Renal cortex interstitium (tissue), 15 donors: ENCODE data around the gene TSNAX. TPM values are rescaled to one million over a fixed set of nuclear protein-coding genes. Genes with fewer than 3 reads are reported as not detected.
A peak's percentile ranks its signal among the peaks of the same experiment; 100 is the strongest.
"Not testable (repeated sequence)": the region's sequence is repeated elsewhere in the genome, so short reads cannot be mapped to it uniquely, and the experiment has no call there.

Source experiments
- DNase-seq, 11 donors: peaks; one replicate each; pipeline ENCODE4 v3.0.0-alpha.2; 2013; ENCODE audit warnings: low read depth in 9 of 11, low spot score in 4 of 11; ENCODE audit errors: extremely low read depth in 1 of 11
- long read RNA-seq, 16 experiments: transcript quantifications; one replicate each; lab custom pipeline, GENCODE V29; 2026
- polyA plus RNA-seq, 3 donors: library from polyadenylated mRNA; unstranded; fragments of 120-200 nt; gene quantifications; one replicate each; pipeline ENCODE4 v1.2.1, GENCODE V29; 2013; ENCODE audit not compliant: insufficient read length in 3 of 3

Gene TSNAX
- 10 to 100 TPM; 54.3 to 71.0 (median 59.2) TPM for polyA plus RNA-seq
- long read RNA-seq, donor 1, transcript TSNAX-201 (6 exons, 2,650 nt) = major isoform, 5 of 5 reads
- long read RNA-seq, donor 1, partial matches to known transcripts = 0 of 5 reads
- long read RNA-seq, donor 1, other reads (novel, unspliced or antisense) = 0 of 5 reads
- long read RNA-seq, donor 2, partial matches to known transcripts = 0 of 4 reads
- long read RNA-seq, donor 2, other reads (novel, unspliced or antisense) = 0 of 4 reads
- long read RNA-seq, donor 3, transcript TSNAX-201 (6 exons, 2,650 nt) = major isoform, 22 of 37 reads
- long read RNA-seq, donor 3, partial matches to known transcripts = 15 of 37 reads
- long read RNA-seq, donor 3, other reads (novel, unspliced or antisense) = 0 of 37 reads
- long read RNA-seq, donor 4, transcript TSNAX-201 (6 exons, 2,650 nt) = major isoform, 11 of 13 reads
- long read RNA-seq, donor 4, partial matches to known transcripts = 0 of 13 reads
- long read RNA-seq, donor 4, other reads (novel, unspliced or antisense) = 0 of 13 reads
- long read RNA-seq, donor 5 = 0 reads
- long read RNA-seq, donor 6, transcript TSNAX-201 (6 exons, 2,650 nt) = major isoform, 11 of 17 reads
- long read RNA-seq, donor 6, partial matches to known transcripts = 6 of 17 reads
- long read RNA-seq, donor 6, other reads (novel, unspliced or antisense) = 0 of 17 reads
- long read RNA-seq, donor 7, transcript TSNAX-201 (6 exons, 2,650 nt) = major isoform, 12 of 17 reads
- long read RNA-seq, donor 7, partial matches to known transcripts = 5 of 17 reads
- long read RNA-seq, donor 7, other reads (novel, unspliced or antisense) = 0 of 17 reads
- long read RNA-seq, donor 8, transcript TSNAX-201 (6 exons, 2,650 nt) = major isoform, 18 of 24 reads
- long read RNA-seq, donor 8, partial matches to known transcripts = 6 of 24 reads
- long read RNA-seq, donor 8, other reads (novel, unspliced or antisense) = 0 of 24 reads
- long read RNA-seq, donor 9, transcript TSNAX-201 (6 exons, 2,650 nt) = major isoform, 14 of 24 reads
- long read RNA-seq, donor 9, partial matches to known transcripts = 10 of 24 reads
- long read RNA-seq, donor 9, other reads (novel, unspliced or antisense) = 0 of 24 reads
- long read RNA-seq, donor 10, transcript TSNAX-201 (6 exons, 2,650 nt) = major isoform, 13 of 22 reads
- long read RNA-seq, donor 10, partial matches to known transcripts = 8 of 22 reads
- long read RNA-seq, donor 10, other reads (novel, unspliced or antisense) = 0 of 22 reads
- long read RNA-seq, donor 11, transcript TSNAX-201 (6 exons, 2,650 nt) = major isoform, 8 of 8 reads
- long read RNA-seq, donor 11, partial matches to known transcripts = 0 of 8 reads
- long read RNA-seq, donor 11, other reads (novel, unspliced or antisense) = 0 of 8 reads
- long read RNA-seq, donor 12, partial matches to known transcripts = 0 of 5 reads
- long read RNA-seq, donor 12, other reads (novel, unspliced or antisense) = 0 of 5 reads
- long read RNA-seq, donor 13, transcript TSNAX-201 (6 exons, 2,650 nt) = major isoform, 18 of 34 reads
- long read RNA-seq, donor 13, partial matches to known transcripts = 15 of 34 reads
- long read RNA-seq, donor 13, other reads (novel, unspliced or antisense) = 0 of 34 reads
- long read RNA-seq, donor 14, transcript TSNAX-201 (6 exons, 2,650 nt) = major isoform, 13 of 13 reads
- long read RNA-seq, donor 14, partial matches to known transcripts = 0 of 13 reads
- long read RNA-seq, donor 14, other reads (novel, unspliced or antisense) = 0 of 13 reads
- long read RNA-seq, donor 15, transcript TSNAX-201 (6 exons, 2,650 nt) = major isoform, 6 of 6 reads
- long read RNA-seq, donor 15, partial matches to known transcripts = 0 of 6 reads
- long read RNA-seq, donor 15, other reads (novel, unspliced or antisense) = 0 of 6 reads
- long read RNA-seq, donor 16, transcript TSNAX-201 (6 exons, 2,650 nt) = major isoform, 25 of 26 reads
- long read RNA-seq, donor 16, partial matches to known transcripts = 0 of 26 reads
- long read RNA-seq, donor 16, other reads (novel, unspliced or antisense) = 0 of 26 reads

DNA sequence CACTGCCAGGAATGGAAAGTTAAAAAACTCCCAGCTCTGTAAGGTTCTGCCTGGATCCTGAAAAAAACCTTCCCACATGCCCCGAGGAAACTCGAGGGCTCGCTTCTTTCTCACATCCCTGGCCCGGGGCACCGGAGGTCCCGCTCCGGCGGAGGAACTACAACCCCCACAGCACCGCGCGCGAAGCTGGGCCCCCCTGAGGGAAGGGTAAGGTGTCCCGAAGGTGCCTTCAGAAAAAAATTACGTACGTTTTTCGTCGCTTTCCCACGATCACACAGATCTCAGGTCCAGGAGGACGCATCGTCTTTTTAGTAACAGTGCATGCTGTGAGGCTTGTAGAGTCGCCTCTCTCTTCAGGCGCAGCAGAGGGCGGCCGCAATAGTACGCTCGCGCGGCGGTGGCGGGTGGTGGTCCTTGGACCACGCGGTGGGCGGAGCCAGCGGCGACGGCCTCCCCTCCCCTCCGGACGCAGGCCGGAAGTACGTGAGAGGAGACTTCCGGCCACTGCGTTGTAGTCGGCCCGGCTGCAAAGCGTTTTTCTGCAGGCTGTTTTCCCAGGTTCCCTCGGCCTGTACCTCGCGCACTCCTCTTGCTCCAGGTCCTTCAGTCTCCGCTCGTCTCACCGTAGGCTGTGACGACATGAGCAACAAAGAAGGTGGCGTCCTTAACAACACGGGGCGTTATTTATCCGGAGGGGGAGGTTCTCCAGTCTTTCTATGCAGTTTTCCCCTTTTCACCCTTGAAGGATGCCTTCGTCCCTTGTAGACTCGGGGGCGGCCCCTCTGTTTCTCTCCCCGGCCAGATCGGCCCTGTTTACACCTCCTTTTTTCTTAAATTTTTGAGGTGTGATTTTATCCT is at the start of gene TSNAX:
Gene TSNAX (plus strand): TSS at position 498 of the 858 bp plus-strand sequence. CDS start 142 bp downstream, at position 640.
- peak; percentile 89 to 95 (median 92) for DNase-seq

GRCh38 chr1:231478811-231479210 is 49.7 kb upstream of the TSNAX start:
- no peak for DNase-seq

GRCh38 chr1:231480008-231480407 is 48.5 kb upstream of the TSNAX start:
- DNase-seq = no peak

DNA sequence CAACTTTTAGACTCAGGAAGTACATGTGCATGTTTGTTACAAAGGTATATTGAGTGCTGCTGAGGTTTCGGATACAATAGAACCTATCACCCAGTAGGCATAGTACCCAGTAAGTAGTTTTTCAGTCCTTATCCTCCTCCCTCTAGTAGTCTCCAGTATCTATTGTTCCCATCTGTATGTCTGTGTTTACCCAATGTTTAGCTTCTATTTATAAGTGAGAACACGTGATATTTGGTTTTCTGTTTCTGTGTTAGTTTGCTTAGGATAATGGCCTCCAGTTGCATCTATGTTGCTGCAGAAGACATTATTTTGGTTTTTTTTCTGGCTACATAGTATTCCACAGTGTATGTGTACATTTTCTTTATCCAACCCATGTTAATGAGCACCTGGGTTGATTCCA is 47.2 kb upstream of the TSNAX start:
- no peak for DNase-seq

- no peak for DNase-seq
Observed at GRCh38 chr1:231485029-231485784, 43.3 kb upstream of the TSNAX start.

DNA sequence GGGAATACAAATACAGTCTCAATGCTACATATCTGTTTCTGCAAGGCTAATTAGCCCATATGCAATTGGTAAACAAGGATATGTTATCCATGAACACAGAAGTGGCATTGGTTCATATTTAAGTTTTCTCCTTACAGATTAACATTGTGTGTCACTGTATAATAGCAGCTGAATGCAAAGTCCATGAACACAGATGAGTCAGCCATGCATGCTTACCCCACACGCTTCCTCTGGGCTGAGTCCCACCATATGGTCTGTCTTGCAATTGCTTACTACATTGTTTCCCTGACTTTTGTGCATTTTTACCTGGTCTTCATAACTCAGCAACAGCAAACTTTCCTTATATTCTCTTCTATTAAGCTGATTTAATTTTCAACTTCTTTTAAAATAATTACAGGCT is 41.5 kb upstream of the TSNAX start:
- DNase-seq = peak in 1 of 11 donors; percentile 1

DNA sequence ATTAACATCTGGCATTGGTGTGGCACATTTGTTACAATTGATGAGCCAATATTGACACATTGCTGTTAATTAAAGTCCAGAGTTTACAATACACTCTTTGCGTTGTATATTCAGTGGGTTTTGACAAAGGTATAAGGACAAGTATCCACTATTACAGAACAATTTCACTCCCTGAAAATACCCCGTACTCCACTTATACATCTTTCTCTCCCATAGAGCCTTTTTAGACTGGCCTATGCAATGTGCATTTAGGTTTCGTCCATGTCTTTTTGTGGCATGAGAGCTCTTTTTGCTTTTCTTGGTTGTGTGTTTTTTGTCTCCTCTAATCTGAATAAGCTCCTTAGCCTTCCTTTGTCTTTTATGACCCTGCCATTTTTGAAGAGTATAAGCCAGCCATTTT is 40.6 kb upstream of the TSNAX start:
- DNase-seq = no peak

DNA sequence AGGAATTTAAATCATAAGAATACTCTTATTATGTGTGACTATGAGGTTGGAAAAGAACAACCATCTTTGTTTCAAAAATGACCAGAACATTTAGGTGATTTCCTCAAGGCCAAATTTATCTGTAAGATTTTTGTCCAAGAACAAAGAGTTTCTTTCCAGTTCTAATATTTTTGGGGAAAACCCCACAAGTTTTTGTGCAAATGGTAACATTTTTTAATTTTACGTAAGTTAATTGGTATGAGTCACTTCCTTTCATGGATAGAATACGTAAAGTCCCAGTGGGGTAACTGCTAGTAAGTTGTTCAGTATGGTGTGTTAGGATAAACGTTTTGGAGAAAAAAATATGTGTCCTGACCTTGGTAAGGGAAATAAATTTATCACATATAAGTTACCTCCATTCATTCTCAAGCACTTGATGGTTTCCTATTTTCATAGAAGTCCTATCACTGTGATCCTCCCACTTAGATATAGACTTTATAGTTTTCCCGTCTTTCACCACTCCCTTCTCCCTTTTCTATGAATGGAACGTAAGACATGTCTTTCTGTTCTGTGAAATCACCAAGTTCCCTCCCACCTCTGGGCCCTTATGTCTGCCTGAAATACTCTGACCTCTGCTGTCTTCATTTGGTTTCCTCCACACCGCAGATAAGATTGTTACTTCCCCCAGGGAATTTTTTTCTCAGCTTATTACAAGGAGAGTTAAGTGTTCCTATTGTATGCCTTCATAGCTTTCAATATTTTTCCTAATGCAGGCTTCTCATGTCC is 34.9 kb upstream of the TSNAX start:
- DNase-seq = no peak

DNA sequence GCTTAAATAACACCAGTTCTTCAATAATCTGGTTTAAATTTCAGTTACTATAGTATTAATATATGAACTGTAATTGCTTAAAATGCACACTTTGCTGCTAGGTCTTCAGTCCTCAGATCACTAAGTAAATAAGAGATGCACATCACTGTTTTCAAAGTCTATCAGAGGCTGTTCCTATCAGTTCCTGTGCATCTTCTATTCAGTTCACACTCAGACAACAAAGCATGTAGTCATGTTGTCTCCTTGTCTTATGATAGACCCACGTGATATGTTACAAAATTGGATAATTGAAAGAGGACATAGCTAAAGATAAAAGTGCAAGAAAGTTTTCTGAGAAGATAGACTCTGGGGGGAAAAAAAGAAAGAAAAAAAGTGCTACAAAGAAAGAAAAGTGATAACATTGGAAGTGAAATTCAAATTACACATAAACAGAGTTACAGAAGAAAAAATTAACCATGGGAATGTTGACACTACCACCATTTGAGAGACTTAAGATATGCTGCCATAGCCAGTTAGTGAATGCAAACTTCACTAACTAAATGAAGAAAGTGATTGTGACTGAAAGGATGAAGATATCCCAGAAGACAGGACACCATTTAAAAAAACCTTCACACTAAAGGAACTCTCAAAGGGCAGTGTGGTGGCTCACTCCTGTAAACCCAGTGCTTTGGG is 33.9 kb upstream of the TSNAX start:
- DNase-seq = no peak

- DNase-seq = no peak
Observed at GRCh38 chr1:231497629-231498152, 30.8 kb upstream of the TSNAX start.

- no peak for DNase-seq
Observed at GRCh38 chr1:231499148-231499763, 29.2 kb upstream of the TSNAX start.

- no peak for DNase-seq
Observed at GRCh38 chr1:231500666-231501065, 27.8 kb upstream of the TSNAX start.

- DNase-seq = not testable (repeated sequence)
Observed at GRCh38 chr1:231503168-231503567, 25.3 kb upstream of the TSNAX start.
